ENCODE measurements around the gene NCR1. TPM values are rescaled to one million over a fixed set of nuclear protein-coding genes. Genes with fewer than 3 reads are reported as not detected.
"Not testable (repeated sequence)": the region's sequence is repeated elsewhere in the genome, so short reads cannot be mapped to it uniquely, and the experiment has no call there.

NCR1 gene
- total RNA-seq, result not detected in 2 replicates
- polyA plus RNA-seq (2012), result not detected

- DNase-seq (ENCODE audit: low read depth), result no peak
Measured at GRCh38 chr19:54905803-54906511, at the start of gene NCR1. NCR1 (plus strand) TSS chr19:54906148; CDS start chr19:54906188, 40 bp downstream.

- DNase-seq (ENCODE audit: low read depth), result not testable (repeated sequence)
Measured at GRCh38 chr19:54858476-54858875, 47.5 kb upstream of the NCR1 start.

GRCh38 chr19:54859421-54859820 is 46.5 kb upstream of the NCR1 start:
- DNase-seq (ENCODE audit: low read depth), result peak; percentile 2

- DNase-seq (ENCODE audit: low read depth), result not testable (repeated sequence)
Measured at GRCh38 chr19:54863459-54863858, 42.5 kb upstream of the NCR1 start.

GRCh38 chr19:54871696-54872095 is 34.3 kb upstream of the NCR1 start:
- no peak for DNase-seq (ENCODE audit: low read depth)

GRCh38 chr19:54873990-54874389 is 32.0 kb upstream of the NCR1 start, which contains the start of gene FCAR:
FCAR (plus strand) TSS chr19:54874235; CDS start chr19:54874290, 55 bp downstream.
- DNase-seq (ENCODE audit: low read depth), result no peak

- DNase-seq (ENCODE audit: low read depth), result no peak
Measured at GRCh38 chr19:54875506-54875905, 30.4 kb upstream of the NCR1 start.

GRCh38 chr19:54877471-54877870 is 28.5 kb upstream of the NCR1 start:
- no peak for DNase-seq (ENCODE audit: low read depth)

- DNase-seq (ENCODE audit: low read depth), result no peak
Measured at GRCh38 chr19:54881884-54882283, 24.1 kb upstream of the NCR1 start.

GRCh38 chr19:54882758-54883157 is 23.2 kb upstream of the NCR1 start:
- DNase-seq (ENCODE audit: low read depth), result no peak

- DNase-seq (ENCODE audit: low read depth), result no peak
Measured at GRCh38 chr19:54883228-54883627, 22.7 kb upstream of the NCR1 start.

- DNase-seq (ENCODE audit: low read depth), result no peak
Measured at GRCh38 chr19:54888239-54888638, 17.7 kb upstream of the NCR1 start.

- no peak for DNase-seq (ENCODE audit: low read depth)
Measured at GRCh38 chr19:54889566-54889965, 16.4 kb upstream of the NCR1 start.

- DNase-seq (ENCODE audit: low read depth), result no peak
Measured at GRCh38 chr19:54893406-54893805, 12.5 kb upstream of the NCR1 start.

- DNase-seq (ENCODE audit: low read depth), result not testable (repeated sequence)
Measured at GRCh38 chr19:54894106-54894505, 11.8 kb upstream of the NCR1 start.

GRCh38 chr19:54896036-54896435 is 9.9 kb upstream of the NCR1 start:
- DNase-seq (ENCODE audit: low read depth), result no peak

- DNase-seq (ENCODE audit: low read depth), result not testable (repeated sequence)
Measured at GRCh38 chr19:54898685-54899084, 7.3 kb upstream of the NCR1 start.

GRCh38 chr19:54899646-54900045 is 6.3 kb upstream of the NCR1 start:
- not testable (repeated sequence) for DNase-seq (ENCODE audit: low read depth)

- not testable (repeated sequence) for DNase-seq (ENCODE audit: low read depth)
Measured at GRCh38 chr19:54901153-54901552, 4.8 kb upstream of the NCR1 start.

- no peak for DNase-seq (ENCODE audit: low read depth)
Measured at GRCh38 chr19:54902061-54902460, 3.9 kb upstream of the NCR1 start.

GRCh38 chr19:54903303-54903702 is 2.6 kb upstream of the NCR1 start:
- DNase-seq (ENCODE audit: low read depth), result no peak

- not testable (repeated sequence) for DNase-seq (ENCODE audit: low read depth)
Measured at GRCh38 chr19:54904261-54904660, 1.7 kb upstream of the NCR1 start.

GRCh38 chr19:54905421-54905802 is 536 bp upstream of the NCR1 start:
- DNase-seq (ENCODE audit: low read depth), result no peak

All from myocyte (in vitro differentiated cells).